HG02885 (cell line): Measurements from ENCODE around the gene POLA1.

ENCODE experiments used
- ATAC-seq: cut with Tn5 transposase; IDR thresholded peaks from one replicate; pipeline ENCODE4 v1.9.1; 2021; ENCODE audit warnings: mild to moderate bottlenecking; ENCODE audit not compliant: unreplicated experiment, poor library complexity

The POLA1 gene

GRCh38 chrX:25016938-25017598 is 323.4 kb downstream of the POLA1 start:
- no peak for ATAC-seq

- ATAC-seq = no peak
These were observed 324.0 kb downstream of the POLA1 start for GRCh38 chrX:25017667-25018247.

GRCh38 chrX:25018682-25019081 is 325.0 kb downstream of the POLA1 start:
- ATAC-seq = no peak

GRCh38 chrX:25019707-25020390 is 326.1 kb downstream of the POLA1 start:
- no peak for ATAC-seq

- ATAC-seq = peak; percentile 27
These were observed 326.7 kb downstream of the POLA1 start for GRCh38 chrX:25020391-25020904.

GRCh38 chrX:25020905-25021449 is 327.3 kb downstream of the POLA1 start:
- peak; percentile 67 for ATAC-seq

- no peak for ATAC-seq
These were observed 329.0 kb downstream of the POLA1 start for GRCh38 chrX:25022499-25023325.

- ATAC-seq = no peak
These were observed 330.2 kb downstream of the POLA1 start for GRCh38 chrX:25023908-25024307.

GRCh38 chrX:25025615-25026014 is 331.9 kb downstream of the POLA1 start:
- no peak for ATAC-seq

- ATAC-seq = no peak
These were observed 332.9 kb downstream of the POLA1 start for GRCh38 chrX:25026576-25026975.

GRCh38 chrX:25028726-25029125 is 335.0 kb downstream of the POLA1 start:
- ATAC-seq = no peak

- no peak for ATAC-seq
These were observed 335.6 kb downstream of the POLA1 start for GRCh38 chrX:25029288-25029825.

- no peak for ATAC-seq
These were observed 341.2 kb downstream of the POLA1 start for GRCh38 chrX:25034889-25035288.

GRCh38 chrX:25039036-25039435 is 345.3 kb downstream of the POLA1 start:
- ATAC-seq = no peak

- no peak for ATAC-seq
These were observed 349.5 kb downstream of the POLA1 start for GRCh38 chrX:25043192-25043591.
